SK-N-SH (cell line): ENCODE measurements around the gene KRT75. TPM values are rescaled to one million over a fixed set of nuclear protein-coding genes. Genes with fewer than 3 reads are reported as not detected.

Experiments used
- CTCF ChIA-PET: fragments of 300-600, 350-600 bp; formaldehyde crosslinking; extraction: SDS; loops from one replicate; lab custom pipeline; 2021; lab: Yijun Ruan, JAX
- POLR2A ChIA-PET: fragments of 350-600 bp; sonication (Branson Sonifier 250); formaldehyde crosslinking; extraction: SDS; loops from one replicate; lab custom pipeline; 2020; ENCODE audit warnings: antibody characterized with exemption, inconsistent platforms; lab: Yijun Ruan, JAX
- DNase-seq: peaks from one replicate; pipeline ENCODE4 v3.0.0; 2012
- H2AFZ ChIP-seq: fragments of 200-600 bp; sonication (generic); 2 replicates; pipeline ENCODE4 v1.8.1; 2016; ENCODE audit warnings: antibody characterized with exemption, mild to moderate bottlenecking, low read depth
- H3F3A ChIP-seq: fragments of 200-600 bp; sonication (generic); replicated peaks from 2 replicates; pipeline ENCODE3; 2016; ENCODE audit warnings: antibody characterized with exemption, mild to moderate bottlenecking; ENCODE audit not compliant: insufficient read depth
- H3K27ac ChIP-seq, 2 experiments: fragments of 200-500 bp in 1 of 2; fragments of 200-600 bp in 1 of 2; sonication (Bioruptor generic) in 1 of 2; sonication (generic), shearing (Covaris generic) in 1 of 2; 2 replicates each; pipeline versions ENCODE4 v1.5.1 to v1.6.1; 2014 to 2016; ENCODE audit warnings: low read depth in 2 of 2, inconsistent platforms in 1 of 2, low read length in 1 of 2, mild to moderate bottlenecking in 1 of 2, mixed read lengths in 1 of 2
- H3K27me3 ChIP-seq: fragments of 200-600 bp; sonication (generic), shearing (Covaris generic); 2 replicates; pipeline ENCODE4 v1.6.1; 2016; ENCODE audit warnings: mixed run types; ENCODE audit not compliant: insufficient read depth
- H3K36me3 ChIP-seq, 2 experiments: fragments of 200-500 bp in 1 of 2; fragments of 200-600 bp in 1 of 2; sonication (Bioruptor generic) in 1 of 2; sonication (generic) in 1 of 2; replicated peaks in 1 of 2; 2 replicates each; pipeline versions ENCODE3 to v1.5.1; 2014 to 2016; ENCODE audit warnings: low read length in 1 of 2, mild to moderate bottlenecking in 1 of 2; ENCODE audit not compliant: insufficient read depth in 2 of 2, control insufficient read depth in 1 of 2
- H3K4me1 ChIP-seq, 2 experiments: fragments of 200-500 bp in 1 of 2; fragments of 200-600 bp in 1 of 2; sonication (Bioruptor generic) in 1 of 2; sonication (generic), shearing (Covaris generic) in 1 of 2; 2 replicates each; pipeline versions ENCODE4 v1.5.1 to v1.6.1; 2014 to 2016; ENCODE audit warnings: low read depth in 1 of 2, low read length in 1 of 2, mixed run types in 1 of 2; ENCODE audit not compliant: insufficient read depth in 2 of 2, control insufficient read depth in 1 of 2
- H3K4me2 ChIP-seq: fragments of 200-600 bp; sonication (generic), shearing (Covaris generic); 2 replicates; pipeline ENCODE4 v1.6.1; 2017; ENCODE audit warnings: mixed run types
- H3K4me3 ChIP-seq, 2 experiments: fragments of 200-500 bp in 1 of 2; fragments of 200-600 bp in 1 of 2; sonication (Bioruptor generic) in 1 of 2; sonication (generic), shearing (Covaris generic) in 1 of 2; 2 replicates each; pipeline versions ENCODE4 v1.5.1 to v1.8.1; 2014 to 2016; ENCODE audit warnings: low read depth in 2 of 2, inconsistent platforms in 1 of 2, low read length in 1 of 2, mild to moderate bottlenecking in 1 of 2, mixed read lengths in 1 of 2, moderate library complexity in 1 of 2
- H3K79me2 ChIP-seq: fragments of 200-600 bp; sonication (generic); 2 replicates; pipeline ENCODE4 v1.8.1; 2017; ENCODE audit warnings: mild to moderate bottlenecking; ENCODE audit not compliant: insufficient read depth
- H3K9ac ChIP-seq: fragments of 200-600 bp; sonication (generic); 2 replicates; pipeline ENCODE4 v1.6.1; 2017; ENCODE audit warnings: mixed run types
- H3K9me2 ChIP-seq: fragments of 200-600 bp; sonication (generic); 2 replicates; pipeline ENCODE4 v1.6.1; 2017; ENCODE audit warnings: mixed run types
- H3K9me3 ChIP-seq: fragments of 200-600 bp; sonication (generic); 2 replicates; pipeline ENCODE4 v1.6.1; 2017; ENCODE audit warnings: mixed run types, mild to moderate bottlenecking, moderate library complexity
- H4K20me1 ChIP-seq: fragments of 200-600 bp; sonication (generic); 2 replicates; pipeline ENCODE4 v1.6.1; 2017; ENCODE audit warnings: mild to moderate bottlenecking, mixed run types; ENCODE audit not compliant: insufficient read depth
- CHD2 ChIP-seq: fragments of 150-350 bp; IDR thresholded peaks from 2 replicates; pipeline ENCODE4 v1.6.1; 2018; ENCODE audit warnings: low read length; ENCODE audit not compliant: partially characterized antibody
- EZH2phosphoT487 ChIP-seq: fragments of 200-600 bp; sonication (generic); IDR thresholded peaks from 2 replicates; pipeline ENCODE4 v1.6.1; 2017; ENCODE audit warnings: low read depth, mixed run types, mild to moderate bottlenecking, antibody characterized with exemption, moderate library complexity, borderline replicate concordance
- GABPA ChIP-seq: IDR thresholded peaks from 2 replicates; pipeline ENCODE4 v1.4.0; 2012; ENCODE audit warnings: low read depth, mild to moderate bottlenecking
- MXI1 ChIP-seq: IDR thresholded peaks from 2 replicates; pipeline ENCODE4 v1.6.1; 2012; ENCODE audit warnings: mild to moderate bottlenecking, low read depth, low read length, improper control_type of control experiment
- RCOR1 ChIP-seq: fragments of 150-350 bp; IDR thresholded peaks from 2 replicates; pipeline ENCODE4 v1.6.1; 2017; ENCODE audit warnings: antibody characterized with exemption, low read length
- RFX5 ChIP-seq: IDR thresholded peaks from 2 replicates; pipeline ENCODE4 v1.6.1; 2012; ENCODE audit warnings: mild to moderate bottlenecking, improper control_type of control experiment, low read length
- SIN3A ChIP-seq: IDR thresholded peaks from 2 replicates; pipeline ENCODE4 v1.6.1; 2012; ENCODE audit warnings: low read depth, mild to moderate bottlenecking, low read length, moderate library complexity, borderline replicate concordance
- TCF12 ChIP-seq: IDR thresholded peaks from 2 replicates; pipeline ENCODE4 v1.4.0; 2012
- WGBS: methylation state at CpG from one replicate; pipeline ENCODE4 v1.1.6; 2017; ENCODE audit warnings: low lambda C conversion rate; 5-methylcytosine and 5-hydroxymethylcytosine counted together
- polyA plus RNA-seq, 3 experiments: library from polyadenylated mRNA; depleted of rRNA; stranded (reverse); fragments of >200 nt; gene quantifications; 2 replicates each; pipeline ENCODE4 v1.2.3, GENCODE V29; 2012
- TF ChIP-seq, protein P1 (sequence below): IDR thresholded peaks from 2 replicates; pipeline ENCODE4 v1.4.0; 2012; ENCODE audit warnings: low read depth
- TF ChIP-seq, protein P2 (sequence below): fragments of 150-350 bp; IDR thresholded peaks from 2 replicates; pipeline ENCODE4 v1.6.1; 2016; ENCODE audit warnings: mild to moderate bottlenecking, low read depth, low read length
- TF ChIP-seq, protein P3 (sequence below): IDR thresholded peaks from 2 replicates; pipeline ENCODE4 v1.6.1; 2012; ENCODE audit warnings: mild to moderate bottlenecking, low read depth, low read length, moderate library complexity
- TF ChIP-seq, protein P4 (sequence below): fragments of 150-350 bp; IDR thresholded peaks from 2 replicates; pipeline ENCODE4 v1.6.1; 2017; ENCODE audit warnings: antibody characterized with exemption, low read length, low read depth, borderline replicate concordance
- TF ChIP-seq, protein P5 (sequence below): IDR thresholded peaks from 2 replicates; pipeline ENCODE4 v1.4.0; 2012; ENCODE audit warnings: low read depth, borderline replicate concordance

KRT75 gene
- polyA plus RNA-seq, 1 of the 3 experiments (the other 2 are of a cell fraction): not detected

DNA sequence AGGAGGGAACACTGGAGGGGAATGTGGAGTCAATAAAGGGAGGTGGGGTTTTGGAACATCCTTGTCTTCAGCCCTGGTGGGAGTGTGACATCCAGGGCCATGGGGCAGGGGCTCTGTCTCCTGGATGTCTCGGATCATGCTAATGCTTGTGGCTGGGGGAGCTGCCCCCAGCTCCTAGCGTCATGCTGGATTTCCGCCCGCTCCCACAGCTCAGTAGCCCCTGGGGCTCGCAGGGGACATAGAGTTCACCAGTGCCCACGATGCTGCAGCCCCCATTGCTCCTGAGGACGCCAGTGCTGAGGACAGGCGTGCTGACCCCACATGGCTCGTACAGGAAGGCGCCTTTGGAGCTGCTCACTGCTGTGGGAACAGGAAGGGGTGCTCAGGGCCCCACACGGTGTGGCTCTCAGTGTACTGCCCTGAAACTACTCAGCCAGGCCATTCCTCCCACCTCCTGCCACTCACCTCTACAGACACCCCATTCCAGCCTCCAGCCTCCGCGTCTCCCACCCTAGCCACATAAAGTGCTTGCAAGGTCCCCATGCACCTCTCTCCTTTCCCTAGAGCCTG, 39.2 kb downstream of the KRT75 start (continued):
- TF ChIP-seq, protein P1, sequence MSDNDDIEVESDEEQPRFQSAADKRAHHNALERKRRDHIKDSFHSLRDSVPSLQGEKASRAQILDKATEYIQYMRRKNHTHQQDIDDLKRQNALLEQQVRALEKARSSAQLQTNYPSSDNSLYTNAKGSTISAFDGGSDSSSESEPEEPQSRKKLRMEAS: no peak
- no peak for TF ChIP-seq GABPA

DNA sequence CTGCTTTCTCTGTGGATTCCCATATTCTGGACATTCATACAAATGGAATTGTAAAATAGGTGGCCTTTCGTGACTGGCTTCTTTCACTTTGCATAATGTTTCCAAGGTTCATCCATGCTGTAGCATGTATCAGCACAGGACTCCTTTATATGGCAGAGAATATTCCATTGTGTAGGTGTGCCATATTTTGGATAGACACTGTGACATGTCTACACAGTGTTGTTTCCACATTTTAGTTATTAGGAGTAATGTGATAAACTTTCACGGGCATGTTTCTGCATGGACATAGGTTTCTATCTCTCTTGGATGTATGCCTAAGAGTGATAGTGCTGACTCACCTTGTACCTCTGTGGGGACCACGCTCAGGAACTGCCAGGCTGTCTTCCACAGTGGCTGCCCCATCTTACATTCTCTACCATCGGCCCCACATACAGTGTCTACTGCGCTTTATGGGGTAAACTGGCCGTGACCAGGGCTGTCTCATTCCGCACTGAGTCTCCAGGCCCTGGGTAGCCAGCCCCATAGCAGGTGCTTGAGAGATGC, 41.6 kb downstream of the KRT75 start:
- POLR2A ChIA-PET: no interaction called here

More for the DNA sequence above, 41.6 kb downstream of the KRT75 start:
- 48% methylated on average over 5 of the region's 7 CpGs for WGBS
- Histone ChIP-seq H3K79me2 (no peaks in the 10 kb centered on the region), H3K9me2 (no peaks in the 10 kb centered on the region), H3K4me1 (peaks cover 0 to 7% of the 10 kb centered on the region in 2 experiments; a peak in 1 of 4 replicates), H3K4me3 (no peak overlapping the region), H3F3A (no peaks in the 10 kb centered on the region), H3K36me3 (no peaks in the 10 kb centered on the region), H3K27ac (no peak overlapping the region), H4K20me1 (no peaks in the 10 kb centered on the region), H3K27me3 (peaks cover 46% of the 10 kb centered on the region; the same call in 1 of the 2 replicates), H3K9me3 (no peaks in the 10 kb centered on the region), H3K4me2 (no peak overlapping the region), H2AFZ (no peak overlapping the region), H3K9ac (no peak overlapping the region)
- no peak for DNase-seq
- CTCF ChIA-PET: interaction anchor here (1.0 to 3.5 kb wide), 7 partner anchors 10 to 487 kb away, joined by 3 to 14 read pairs (median 4); no protein-coding TSS in a partner anchor
- TF ChIP-seq, protein P2, sequence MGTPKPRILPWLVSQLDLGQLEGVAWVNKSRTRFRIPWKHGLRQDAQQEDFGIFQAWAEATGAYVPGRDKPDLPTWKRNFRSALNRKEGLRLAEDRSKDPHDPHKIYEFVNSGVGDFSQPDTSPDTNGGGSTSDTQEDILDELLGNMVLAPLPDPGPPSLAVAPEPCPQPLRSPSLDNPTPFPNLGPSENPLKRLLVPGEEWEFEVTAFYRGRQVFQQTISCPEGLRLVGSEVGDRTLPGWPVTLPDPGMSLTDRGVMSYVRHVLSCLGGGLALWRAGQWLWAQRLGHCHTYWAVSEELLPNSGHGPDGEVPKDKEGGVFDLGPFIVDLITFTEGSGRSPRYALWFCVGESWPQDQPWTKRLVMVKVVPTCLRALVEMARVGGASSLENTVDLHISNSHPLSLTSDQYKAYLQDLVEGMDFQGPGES: no peak
- TF ChIP-seq, protein P3, sequence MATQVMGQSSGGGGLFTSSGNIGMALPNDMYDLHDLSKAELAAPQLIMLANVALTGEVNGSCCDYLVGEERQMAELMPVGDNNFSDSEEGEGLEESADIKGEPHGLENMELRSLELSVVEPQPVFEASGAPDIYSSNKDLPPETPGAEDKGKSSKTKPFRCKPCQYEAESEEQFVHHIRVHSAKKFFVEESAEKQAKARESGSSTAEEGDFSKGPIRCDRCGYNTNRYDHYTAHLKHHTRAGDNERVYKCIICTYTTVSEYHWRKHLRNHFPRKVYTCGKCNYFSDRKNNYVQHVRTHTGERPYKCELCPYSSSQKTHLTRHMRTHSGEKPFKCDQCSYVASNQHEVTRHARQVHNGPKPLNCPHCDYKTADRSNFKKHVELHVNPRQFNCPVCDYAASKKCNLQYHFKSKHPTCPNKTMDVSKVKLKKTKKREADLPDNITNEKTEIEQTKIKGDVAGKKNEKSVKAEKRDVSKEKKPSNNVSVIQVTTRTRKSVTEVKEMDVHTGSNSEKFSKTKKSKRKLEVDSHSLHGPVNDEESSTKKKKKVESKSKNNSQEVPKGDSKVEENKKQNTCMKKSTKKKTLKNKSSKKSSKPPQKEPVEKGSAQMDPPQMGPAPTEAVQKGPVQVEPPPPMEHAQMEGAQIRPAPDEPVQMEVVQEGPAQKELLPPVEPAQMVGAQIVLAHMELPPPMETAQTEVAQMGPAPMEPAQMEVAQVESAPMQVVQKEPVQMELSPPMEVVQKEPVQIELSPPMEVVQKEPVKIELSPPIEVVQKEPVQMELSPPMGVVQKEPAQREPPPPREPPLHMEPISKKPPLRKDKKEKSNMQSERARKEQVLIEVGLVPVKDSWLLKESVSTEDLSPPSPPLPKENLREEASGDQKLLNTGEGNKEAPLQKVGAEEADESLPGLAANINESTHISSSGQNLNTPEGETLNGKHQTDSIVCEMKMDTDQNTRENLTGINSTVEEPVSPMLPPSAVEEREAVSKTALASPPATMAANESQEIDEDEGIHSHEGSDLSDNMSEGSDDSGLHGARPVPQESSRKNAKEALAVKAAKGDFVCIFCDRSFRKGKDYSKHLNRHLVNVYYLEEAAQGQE: no peak
- TF ChIP-seq MXI1: no peak
- no peak for TF ChIP-seq RCOR1
- no peak for TF ChIP-seq TCF12
- TF ChIP-seq CHD2: no peak
- TF ChIP-seq, protein P4, sequence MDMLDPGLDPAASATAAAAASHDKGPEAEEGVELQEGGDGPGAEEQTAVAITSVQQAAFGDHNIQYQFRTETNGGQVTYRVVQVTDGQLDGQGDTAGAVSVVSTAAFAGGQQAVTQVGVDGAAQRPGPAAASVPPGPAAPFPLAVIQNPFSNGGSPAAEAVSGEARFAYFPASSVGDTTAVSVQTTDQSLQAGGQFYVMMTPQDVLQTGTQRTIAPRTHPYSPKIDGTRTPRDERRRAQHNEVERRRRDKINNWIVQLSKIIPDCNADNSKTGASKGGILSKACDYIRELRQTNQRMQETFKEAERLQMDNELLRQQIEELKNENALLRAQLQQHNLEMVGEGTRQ: no peak
- TF ChIP-seq RFX5: no peak
- TF ChIP-seq SIN3A: no peak
- no peak for TF ChIP-seq GABPA
- TF ChIP-seq, protein P5, sequence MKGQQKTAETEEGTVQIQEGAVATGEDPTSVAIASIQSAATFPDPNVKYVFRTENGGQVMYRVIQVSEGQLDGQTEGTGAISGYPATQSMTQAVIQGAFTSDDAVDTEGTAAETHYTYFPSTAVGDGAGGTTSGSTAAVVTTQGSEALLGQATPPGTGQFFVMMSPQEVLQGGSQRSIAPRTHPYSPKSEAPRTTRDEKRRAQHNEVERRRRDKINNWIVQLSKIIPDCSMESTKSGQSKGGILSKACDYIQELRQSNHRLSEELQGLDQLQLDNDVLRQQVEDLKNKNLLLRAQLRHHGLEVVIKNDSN: no peak
- no peak for TF ChIP-seq EZH2phosphoT487
